ENCODE data around the gene GRK2.
"Not testable (repeated sequence)": the region's sequence is repeated elsewhere in the genome, so short reads cannot be mapped to it uniquely, and the experiment has no call there.

The GRK2 gene

GRCh38 chr11:67315325-67315909, 49.1 kb downstream of the GRK2 start:
- Mint-ChIP-seq H3K27ac (no peak overlapping the region), H3K4me1 (peaks cover 21% of the 10 kb centered on the region), H3K36me3 (ENCODE audit: low read depth) (no peaks in the 10 kb centered on the region)

DNA sequence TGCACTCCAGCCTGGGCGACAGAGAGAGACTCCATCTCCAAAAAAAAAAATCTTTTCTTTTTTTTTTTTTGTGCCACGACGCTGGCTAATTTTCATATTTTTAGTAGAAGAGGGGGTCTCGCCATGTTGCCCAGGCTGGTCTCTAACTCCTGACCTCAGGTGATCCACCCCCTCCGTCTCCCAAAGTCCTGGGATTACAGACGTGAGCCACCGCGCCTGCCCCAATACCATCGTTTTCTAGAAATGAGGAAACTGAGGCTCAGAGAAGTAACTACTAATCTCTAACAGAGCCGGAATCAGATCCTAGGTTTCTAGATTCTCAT, 50.6 kb downstream of the GRK2 start:
- Mint-ChIP-seq H3K4me1 (peaks cover 21% of the 10 kb centered on the region), H3K36me3 (ENCODE audit: low read depth) (no peaks in the 10 kb centered on the region), H3K27me3 (ENCODE audit: low read depth, poor library complexity) (peaks cover 35% of the 10 kb centered on the region), H3K4me3 (peak overlapping the region; percentile 91), H3K9me3 (no peaks in the 10 kb centered on the region), H3K27ac (peak overlapping the region; percentile 99)
- TF ChIP-seq, protein P1, sequence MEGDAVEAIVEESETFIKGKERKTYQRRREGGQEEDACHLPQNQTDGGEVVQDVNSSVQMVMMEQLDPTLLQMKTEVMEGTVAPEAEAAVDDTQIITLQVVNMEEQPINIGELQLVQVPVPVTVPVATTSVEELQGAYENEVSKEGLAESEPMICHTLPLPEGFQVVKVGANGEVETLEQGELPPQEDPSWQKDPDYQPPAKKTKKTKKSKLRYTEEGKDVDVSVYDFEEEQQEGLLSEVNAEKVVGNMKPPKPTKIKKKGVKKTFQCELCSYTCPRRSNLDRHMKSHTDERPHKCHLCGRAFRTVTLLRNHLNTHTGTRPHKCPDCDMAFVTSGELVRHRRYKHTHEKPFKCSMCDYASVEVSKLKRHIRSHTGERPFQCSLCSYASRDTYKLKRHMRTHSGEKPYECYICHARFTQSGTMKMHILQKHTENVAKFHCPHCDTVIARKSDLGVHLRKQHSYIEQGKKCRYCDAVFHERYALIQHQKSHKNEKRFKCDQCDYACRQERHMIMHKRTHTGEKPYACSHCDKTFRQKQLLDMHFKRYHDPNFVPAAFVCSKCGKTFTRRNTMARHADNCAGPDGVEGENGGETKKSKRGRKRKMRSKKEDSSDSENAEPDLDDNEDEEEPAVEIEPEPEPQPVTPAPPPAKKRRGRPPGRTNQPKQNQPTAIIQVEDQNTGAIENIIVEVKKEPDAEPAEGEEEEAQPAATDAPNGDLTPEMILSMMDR (IDR thresholded peaks at IDR 0.05): no peak
- DNase-seq: no peak

More at GRCh38 chr11:67315325-67315909, 49.1 kb downstream of the GRK2 start:
- TF ChIP-seq, protein P1 (IDR thresholded peaks at IDR 0.05): no peak
- DNase-seq: no peak
- Mint-ChIP-seq H3K4me3 (peak overlapping the region; percentile 58), H3K9me3 (no peaks in the 10 kb centered on the region), H3K27me3 (ENCODE audit: low read depth, poor library complexity) (peaks cover 25% of the 10 kb centered on the region)

- H3K27ac Mint-ChIP-seq: peak overlapping the region; percentile 99
- peaks cover 21% of the 10 kb centered on the region for H3K4me1 Mint-ChIP-seq
- no peaks in the 10 kb centered on the region for H3K36me3 Mint-ChIP-seq (ENCODE audit: low read depth)
- peaks cover 35% of the 10 kb centered on the region for H3K27me3 Mint-ChIP-seq (ENCODE audit: low read depth, poor library complexity)
- peak overlapping the region; percentile 91 for H3K4me3 Mint-ChIP-seq
- DNase-seq: peak; percentile 99
- TF ChIP-seq, protein P1 (IDR thresholded peaks at IDR 0.05): peak; percentile 77
- H3K9me3 Mint-ChIP-seq: no peaks in the 10 kb centered on the region
These were observed 51.1 kb downstream of the GRK2 start for GRCh38 chr11:67317205-67317887.

GRCh38 chr11:67317888-67318555, 51.7 kb downstream of the GRK2 start:
- Mint-ChIP-seq H3K27ac (peak overlapping the region; percentile 99), H3K36me3 (ENCODE audit: low read depth) (no peaks in the 10 kb centered on the region), H3K4me1 (peaks cover 21% of the 10 kb centered on the region), H3K27me3 (ENCODE audit: low read depth, poor library complexity) (peaks cover 38% of the 10 kb centered on the region), H3K4me3 (peak overlapping the region; percentile 91), H3K9me3 (no peaks in the 10 kb centered on the region)
- DNase-seq: no peak
- TF ChIP-seq, protein P1 (IDR thresholded peaks at IDR 0.05): no peak

GRCh38 chr11:67318876-67319275, 52.6 kb downstream of the GRK2 start:
- H3K4me1 Mint-ChIP-seq: peaks cover 21% of the 10 kb centered on the region

GRCh38 chr11:67320011-67320410, 53.7 kb downstream of the GRK2 start:
- Mint-ChIP-seq H3K36me3 (ENCODE audit: low read depth) (no peaks in the 10 kb centered on the region), H3K4me1 (peaks cover 17% of the 10 kb centered on the region)
- TF ChIP-seq, protein P1 (IDR thresholded peaks at IDR 0.05): no peak

More at GRCh38 chr11:67318876-67319275, 52.6 kb downstream of the GRK2 start:
- H3K4me3 Mint-ChIP-seq: peak overlapping the region; percentile 91
- H3K27ac Mint-ChIP-seq; H3K36me3 Mint-ChIP-seq (ENCODE audit: low read depth); H3K9me3 Mint-ChIP-seq; DNase-seq: not testable (repeated sequence)
- H3K27me3 Mint-ChIP-seq (ENCODE audit: low read depth, poor library complexity): peaks cover 38% of the 10 kb centered on the region

More at GRCh38 chr11:67320011-67320410, 53.7 kb downstream of the GRK2 start:
- no peak overlapping the region for H3K27ac Mint-ChIP-seq
- no peaks in the 10 kb centered on the region for H3K9me3 Mint-ChIP-seq
- no peak for DNase-seq
- peaks cover 34% of the 10 kb centered on the region for H3K27me3 Mint-ChIP-seq (ENCODE audit: low read depth, poor library complexity)
- H3K4me3 Mint-ChIP-seq: no peak overlapping the region
